Stimulated activated naive CD4-positive, alpha-beta T cell treated with Interleukin-2 at 50 U/mL for 16 hours (primary cell): ENCODE results near the gene TXNIP.
A peak's percentile ranks its signal among the peaks of the same experiment; 100 is the strongest.

ENCODE experiments used
- DNase-seq: peaks from one replicate; lab custom pipeline; 2025; lab: John Stamatoyannopoulos, UW

TXNIP gene

DNA sequence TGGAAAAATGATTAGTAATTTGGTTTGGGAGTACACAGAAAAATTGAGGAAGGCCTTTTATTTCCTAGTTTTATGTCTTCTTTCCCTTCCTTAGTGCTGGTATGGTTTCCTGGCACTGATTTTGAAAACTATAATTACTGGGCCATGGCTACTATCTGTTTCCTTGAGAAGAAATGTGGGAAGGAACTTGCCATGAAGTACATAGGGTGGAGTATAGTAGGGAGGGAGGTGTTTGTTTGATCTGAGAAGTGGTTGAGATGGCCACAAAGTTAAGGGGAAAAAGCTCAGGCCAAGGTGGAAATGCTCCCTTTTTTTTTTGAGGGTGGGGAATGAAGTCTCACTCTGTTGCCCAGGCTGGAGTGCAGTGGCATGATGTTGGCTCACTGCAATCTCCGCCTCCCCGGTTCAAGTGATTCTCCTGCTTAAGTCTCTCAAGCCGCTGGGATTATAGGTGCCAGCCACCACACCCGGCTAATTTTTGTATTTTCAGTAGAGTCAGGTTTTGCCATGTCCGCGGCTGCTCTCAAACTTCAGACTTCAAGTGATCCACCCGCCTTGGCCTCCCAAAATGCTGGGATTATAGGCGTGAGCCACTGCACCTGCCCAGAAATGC lies 13.9 kb upstream of the TXNIP start:
- no peak for DNase-seq

DNA sequence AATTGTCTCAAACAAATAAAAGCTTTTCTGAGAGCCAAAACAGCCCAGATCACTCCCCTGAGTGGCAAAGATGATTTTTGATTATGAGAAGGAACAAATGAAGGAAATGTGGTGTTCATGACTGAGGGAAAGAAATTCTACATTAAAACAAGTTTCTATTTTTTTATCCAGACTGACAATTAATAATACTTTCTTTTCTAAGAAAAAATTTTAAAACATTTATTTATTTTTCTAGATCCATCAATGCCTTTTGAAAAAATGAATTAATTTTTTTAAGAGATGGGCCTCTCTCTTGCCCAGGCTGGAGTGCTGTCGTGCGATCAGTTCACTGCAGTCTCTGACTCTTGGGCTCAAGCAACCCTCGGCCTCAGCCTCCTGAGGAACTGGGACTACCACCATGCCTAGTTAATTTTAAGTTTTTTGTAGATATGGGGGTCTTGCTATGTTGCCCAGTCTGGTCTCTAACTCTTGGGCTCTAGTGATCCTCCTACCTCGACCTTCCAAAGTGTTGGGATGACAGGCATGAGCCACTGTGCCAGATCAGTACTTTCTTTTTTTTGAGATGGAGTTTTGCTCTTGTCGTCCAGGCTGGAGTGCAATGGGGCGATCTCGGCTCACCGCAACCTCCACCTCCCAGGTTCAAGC lies 11.2 kb upstream of the TXNIP start:
- no peak for DNase-seq

DNA sequence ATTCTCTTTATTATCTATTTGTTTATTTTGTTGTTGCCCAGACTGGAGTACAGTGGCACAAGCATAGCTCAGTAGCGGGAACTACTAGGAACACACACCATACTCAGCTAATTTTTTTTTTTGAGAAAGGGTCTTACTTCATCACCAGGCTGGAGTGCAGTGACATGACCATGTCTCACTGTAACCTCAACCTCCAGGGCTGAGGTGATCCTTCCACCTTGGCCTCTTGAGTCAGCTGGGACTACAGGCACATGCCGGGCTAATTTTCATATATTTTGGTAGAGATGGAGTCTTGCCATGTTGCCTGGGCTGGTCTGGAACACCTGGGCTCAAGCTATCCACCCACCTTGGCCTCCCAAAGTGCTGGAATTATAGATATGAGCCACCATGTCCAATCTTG lies 5.3 kb upstream of the TXNIP start:
- DNase-seq = no peak

GRCh38 chr1:145999321-146000024 lies 3.1 kb upstream of the TXNIP start:
- DNase-seq = no peak

GRCh38 chr1:145997718-145998023 lies 1.3 kb upstream of the TXNIP start:
- no peak for DNase-seq

- peak; percentile 56 for DNase-seq
Observed at GRCh38 chr1:145997016-145997717, 788 bp upstream of the TXNIP start.

- DNase-seq = no peak
Observed at GRCh38 chr1:145995964-145996432, 381 bp downstream of the TXNIP start.

DNA sequence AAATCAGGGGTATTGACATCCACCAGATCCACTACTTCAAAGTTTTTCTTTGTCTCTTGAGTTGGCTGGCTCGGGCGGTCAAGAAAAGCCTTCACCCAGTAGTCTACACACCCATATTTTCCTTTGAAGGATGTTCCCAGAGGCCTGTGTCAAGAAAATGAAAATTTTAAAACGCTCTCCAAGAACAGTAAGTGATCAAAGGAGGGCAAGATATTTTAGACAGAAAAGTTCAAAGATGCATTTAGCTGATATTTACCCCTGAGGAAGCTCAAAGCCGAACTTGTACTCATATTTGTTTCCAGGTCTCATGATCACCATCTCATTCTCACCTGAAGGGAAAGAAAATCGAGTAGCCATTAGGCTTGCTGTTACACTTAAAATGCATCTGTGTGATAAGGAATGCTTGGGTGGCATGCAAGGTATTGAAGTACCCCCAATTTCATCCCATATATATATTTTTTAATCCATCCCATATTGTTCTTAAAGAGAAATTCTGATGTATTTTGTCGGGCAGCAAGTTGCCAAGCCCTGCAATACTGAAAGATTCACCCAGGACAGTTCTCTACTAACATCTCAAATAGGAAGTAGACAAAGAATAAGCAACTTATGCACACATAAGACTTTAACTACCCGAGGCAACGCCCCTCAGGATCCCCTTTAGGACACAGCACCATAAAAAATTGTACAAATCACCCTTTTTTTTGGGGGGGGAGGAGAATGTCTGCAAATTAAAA lies 1.1 kb downstream of the TXNIP start:
- no peak for DNase-seq

- peak; percentile 13 for DNase-seq
Observed at GRCh38 chr1:145994391-145995120, 1.8 kb downstream of the TXNIP start.

DNA sequence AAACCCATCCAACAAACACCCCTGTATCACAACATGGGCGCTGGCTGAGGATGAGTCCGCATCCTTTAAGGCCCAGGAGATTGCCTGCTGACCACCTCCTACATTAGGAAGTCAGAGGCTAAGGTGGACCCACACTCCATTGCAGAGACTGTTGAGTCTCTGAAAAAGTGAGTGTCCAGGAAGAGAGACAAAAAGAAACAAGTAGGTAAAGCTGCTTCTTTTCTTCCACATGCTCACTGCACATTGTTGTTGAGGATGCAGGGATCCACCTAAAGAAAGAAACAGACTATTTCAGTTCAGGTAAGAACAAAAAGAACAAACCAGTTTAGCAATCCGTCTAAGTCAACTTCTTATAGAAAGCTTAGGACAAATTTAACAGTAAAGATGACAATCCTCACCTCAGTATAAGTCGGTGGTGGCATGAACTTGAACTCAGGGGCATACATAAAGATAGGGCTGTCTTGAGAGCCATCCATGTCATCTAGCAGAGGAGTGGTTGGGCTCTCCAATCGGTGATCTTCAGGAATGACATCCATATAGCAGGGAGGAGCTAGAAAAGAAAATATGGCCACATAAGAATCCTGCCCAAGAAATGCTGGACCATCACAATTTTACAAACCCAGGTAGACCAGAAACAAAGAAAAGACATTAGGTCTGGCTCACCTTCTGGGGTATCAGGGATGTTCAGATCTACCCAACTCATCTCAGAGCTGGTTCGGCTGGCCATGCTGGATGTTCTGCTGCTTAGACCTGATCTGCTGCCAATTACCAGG lies 2.6 kb downstream of the TXNIP start:
- DNase-seq = no peak

DNA sequence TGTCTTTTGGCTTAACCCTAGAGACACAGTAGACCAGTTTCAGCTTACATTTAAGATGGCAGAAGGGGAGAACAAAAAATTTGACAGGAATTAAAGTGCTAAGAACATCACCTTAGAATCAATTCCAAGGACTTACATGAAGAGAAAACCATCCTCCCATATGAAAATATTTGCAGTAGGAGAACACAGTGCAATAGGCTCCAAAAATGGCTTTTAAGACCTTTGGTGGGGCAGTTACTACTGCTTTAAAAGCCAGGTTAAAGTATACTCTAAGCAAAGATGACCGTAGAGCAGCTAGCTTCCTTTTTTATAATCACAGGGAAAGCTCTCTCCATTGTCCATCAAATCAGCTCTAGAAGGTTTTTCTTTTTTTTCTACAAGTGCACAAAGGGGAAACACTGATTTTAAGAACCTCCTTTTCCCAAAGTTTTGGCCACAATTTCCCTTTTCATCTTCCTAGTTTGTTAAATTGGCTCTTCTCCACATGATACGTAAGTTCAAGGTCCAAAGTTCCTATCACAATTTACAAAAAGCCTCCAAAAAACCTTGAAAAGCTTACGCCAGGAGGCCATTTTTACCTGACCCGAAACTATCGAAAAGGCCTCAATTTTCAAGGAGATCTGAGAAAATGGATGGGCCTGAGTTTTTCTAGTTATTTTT lies 3.3 kb downstream of the TXNIP start:
- DNase-seq = no peak

GRCh38 chr1:145992502-145992936 lies 3.9 kb downstream of the TXNIP start:
- no peak for DNase-seq

DNA sequence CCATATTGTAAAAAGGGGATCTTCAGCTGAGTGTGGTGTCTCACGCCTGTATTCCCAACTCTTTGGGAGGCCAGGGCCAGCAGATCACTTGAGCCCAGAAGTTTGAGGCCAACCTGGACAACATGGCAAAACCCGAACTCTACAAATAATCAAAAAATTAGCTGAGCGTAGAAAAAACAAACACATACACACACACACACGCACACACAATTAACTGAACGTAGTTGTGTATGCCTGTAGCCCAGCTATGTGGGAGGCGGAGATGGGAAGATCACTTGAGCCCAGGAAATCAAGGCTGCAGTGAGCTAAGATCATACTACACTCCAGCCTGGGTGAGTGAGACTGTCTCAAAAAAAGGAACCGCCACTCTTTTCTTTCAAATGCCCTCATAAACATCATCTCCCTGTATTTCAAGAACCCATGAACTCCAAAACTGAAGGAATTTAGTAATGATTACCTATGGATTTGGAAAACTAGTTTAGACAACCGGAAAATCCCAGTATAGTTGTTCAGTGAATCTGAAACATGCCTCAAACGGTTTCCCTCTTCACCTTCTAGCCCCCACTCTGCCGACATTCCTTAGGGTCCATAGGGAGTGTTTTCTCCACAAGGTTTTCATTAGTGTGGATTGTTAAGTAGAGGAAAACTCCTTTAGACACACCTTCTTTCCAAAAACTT lies 4.5 kb downstream of the TXNIP start:
- DNase-seq = no peak

- DNase-seq = no peak
Observed at GRCh38 chr1:145990249-145990855, 6.0 kb downstream of the TXNIP start.

- DNase-seq = no peak
Observed at GRCh38 chr1:145988773-145989172, 7.6 kb downstream of the TXNIP start.

DNA sequence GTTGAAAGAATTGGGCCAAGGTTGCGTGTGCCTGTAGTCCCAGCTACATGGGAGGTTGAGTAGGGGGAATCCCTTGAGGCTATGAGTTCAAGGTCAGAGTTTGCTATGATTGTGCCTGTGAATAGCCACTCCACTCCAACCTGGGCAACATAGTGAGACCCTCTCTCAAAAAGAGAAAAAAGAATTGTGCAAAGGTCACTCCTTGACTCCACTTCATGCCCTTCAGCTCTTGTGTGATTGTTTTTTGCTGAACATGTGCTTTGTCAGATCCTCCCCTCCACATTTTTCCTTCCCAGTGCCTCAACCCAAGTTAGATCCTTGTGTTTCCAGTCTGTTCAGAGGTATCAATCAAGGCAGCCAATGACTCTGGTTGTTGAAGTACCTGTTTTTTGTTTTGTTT lies 8.5 kb downstream of the TXNIP start:
- no peak for DNase-seq

DNA sequence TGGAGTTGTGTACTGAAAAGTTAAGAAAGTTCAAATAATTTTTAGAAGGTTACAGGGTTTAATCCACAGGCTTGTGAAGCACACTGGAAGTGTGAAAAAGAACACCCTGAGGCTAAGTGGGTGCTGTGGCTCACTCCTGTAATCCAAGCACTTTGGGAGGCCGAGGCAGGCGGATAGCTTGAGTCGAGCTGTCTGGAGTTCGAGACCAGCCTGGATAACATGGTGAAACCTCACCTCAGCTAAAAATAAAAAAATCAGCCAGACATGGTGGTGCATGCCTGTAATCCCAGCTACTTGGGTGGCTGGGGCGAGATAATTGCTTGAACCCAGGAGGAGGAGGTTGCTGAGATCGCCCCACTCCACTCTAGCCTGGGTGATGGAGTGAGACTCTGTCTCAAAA lies 9.8 kb downstream of the TXNIP start:
- no peak for DNase-seq

DNA sequence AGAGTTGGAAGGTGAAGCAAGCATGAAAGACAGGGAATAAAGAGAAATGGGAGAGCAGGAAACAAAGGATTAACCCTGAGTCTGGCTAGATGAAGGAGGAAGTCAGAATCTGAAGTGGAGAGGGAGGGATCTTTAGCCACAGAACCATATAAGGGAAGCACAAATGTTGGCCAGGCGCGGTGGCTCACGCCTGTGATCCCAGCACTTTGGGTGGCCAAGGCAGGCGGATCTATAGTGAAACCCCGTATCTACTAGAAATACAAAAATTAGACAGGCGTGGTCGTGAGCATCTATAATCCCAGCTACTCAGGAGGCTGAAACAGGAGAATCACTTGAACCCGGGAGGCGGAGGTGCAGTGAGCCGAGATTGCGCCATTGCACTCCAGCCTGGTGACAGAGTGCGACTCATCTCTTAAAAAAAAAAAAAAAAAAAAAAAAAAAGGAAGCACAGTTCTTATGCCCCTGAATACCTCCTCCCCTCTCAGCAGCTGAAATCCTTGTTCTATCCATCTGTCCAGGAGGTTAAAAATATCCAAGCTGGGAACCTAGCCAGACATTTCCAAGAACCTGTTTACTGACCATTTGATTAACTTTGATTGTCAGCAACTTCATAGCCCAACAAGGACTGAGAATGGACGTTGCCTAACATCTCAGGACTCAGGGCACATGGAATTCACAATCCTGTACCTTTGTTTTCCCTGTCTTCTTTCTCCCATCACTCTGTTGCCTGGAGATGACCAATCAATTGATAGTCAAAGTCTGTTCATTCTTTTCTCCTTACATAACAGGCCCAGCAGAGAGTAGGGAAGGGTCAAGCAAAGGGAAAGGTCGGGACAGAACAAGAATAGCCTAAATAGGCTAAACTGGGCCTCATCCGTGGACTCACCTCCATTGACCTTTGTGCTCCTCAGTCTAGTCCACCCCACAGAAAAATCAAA lies 10.6 kb downstream of the TXNIP start:
- DNase-seq = no peak
